Esophagus squamous epithelium (tissue), 5 donors: ENCODE data around the gene NUDT12. TPM values are rescaled to one million over a fixed set of nuclear protein-coding genes. Genes with fewer than 3 reads are reported as not detected.

Experiments used
- DNase-seq: peaks from one replicate; lab custom pipeline; 2025; lab: John Stamatoyannopoulos, UW
- H3K27ac ChIP-seq, 4 donors: fragments of 200-600 bp; sonication (generic); one replicate each; pipeline ENCODE4 v1.5.1; 2016 to 2019; ENCODE audit warnings: mild to moderate bottlenecking in 1 of 4
- H3K27me3 ChIP-seq, 4 donors: fragments of 200-600 bp; sonication (generic); 1 replicate in 3 of 4; 2 replicates in 1 of 4; pipeline versions ENCODE4 v1.5.1 to v1.6.0; 2017 to 2021; ENCODE audit warnings: antibody characterized with exemption in 1 of 4
- H3K36me3 ChIP-seq, 3 donors: fragments of 200-600 bp; sonication (generic); one replicate each; pipeline ENCODE4 v1.5.1; 2016 to 2019
- H3K4me1 ChIP-seq, 3 donors: fragments of 200-600 bp; sonication (generic); one replicate each; pipeline ENCODE4 v1.5.1; 2017 to 2019
- H3K4me3 ChIP-seq, 4 donors: fragments of 200-600 bp; sonication (generic); 1 replicate in 3 of 4; 2 replicates in 1 of 4; pipeline ENCODE4 v1.5.1; 2016 to 2019; ENCODE audit warnings: mild to moderate bottlenecking in 2 of 4, moderate library complexity in 1 of 4
- H3K9me3 ChIP-seq, 3 donors: fragments of 200-600 bp; sonication (generic); one replicate each; pipeline ENCODE4 v1.5.1; 2016 to 2019
- POLR2A ChIP-seq, 4 donors: fragments of 450-650 bp; IDR thresholded peaks; one replicate each; pipeline ENCODE4 v1.6.1; 2017; ENCODE audit warnings: antibody characterized with exemption in 4 of 4, mild to moderate bottlenecking in 4 of 4, moderate library complexity in 3 of 4
- WGBS, 2 donors: methylation state at CpG; one replicate each; pipeline ENCODE4 v1.1.5; 2018; 5-methylcytosine and 5-hydroxymethylcytosine counted together
- intact Hi-C: fragments of 100-400 bp; cut with DNase I; formaldehyde crosslinking; loops from one replicate; pipeline ENCODE4 v1.15.0; 2022
- total RNA-seq, 4 donors: library from RNA; depleted of rRNA; stranded (reverse); fragments of >200 nt; gene quantifications; one replicate each; pipeline ENCODE4 v1.1.0, GENCODE V29; 2016
- TF ChIP-seq, protein P1 (sequence below), 6 experiments: fragments of 450-650 bp in 4 of 6; fragments of 200-600 bp in 2 of 6; sonication (generic) in 2 of 6; IDR thresholded peaks; one replicate each; pipeline ENCODE4 v1.5.1; 2016 to 2019; ENCODE audit warnings: antibody characterized with exemption in 6 of 6, mild to moderate bottlenecking in 4 of 6, moderate library complexity in 4 of 6
- donor health status: DM: yes; HTN: yes; CAD: no.

NUDT12 gene
- total RNA-seq, 4 donors from 2014 or later, result 6.8 to 12.3 (median 9.9) TPM

DNA sequence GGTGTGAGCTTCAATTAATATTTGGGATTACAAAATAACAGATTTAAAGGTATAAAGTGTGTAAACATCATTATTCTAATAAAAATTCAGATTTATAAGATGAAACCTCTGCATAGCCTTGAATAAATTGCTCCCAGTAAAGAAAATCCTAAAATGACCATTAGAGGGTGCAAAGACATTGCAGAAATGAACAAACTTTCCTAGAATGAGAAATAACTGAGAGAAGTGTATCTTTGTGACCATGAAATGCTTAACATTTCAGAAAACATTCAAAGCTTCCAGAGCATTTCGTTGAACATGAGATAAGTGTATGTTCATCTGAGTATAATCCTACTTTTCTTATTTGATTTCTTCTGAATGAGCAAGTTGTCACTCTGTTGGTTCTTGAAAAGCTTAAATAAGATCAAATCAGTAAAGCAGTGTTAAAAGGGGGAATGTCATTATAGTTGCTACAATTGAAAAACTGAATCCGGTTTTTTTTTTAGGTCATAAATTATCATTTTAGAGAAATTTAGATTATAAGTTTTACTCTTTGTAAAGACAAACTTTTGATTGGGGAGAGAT, 24.7 kb upstream of the NUDT12 start:
- no peak overlapping the region for H3K4me3 ChIP-seq
- no peak overlapping the region for H3K27ac ChIP-seq
- intact Hi-C loops, result no loop called here
- no peaks in the 10 kb centered on the region for H3K36me3 ChIP-seq
- no peak for DNase-seq
- no peaks in the 10 kb centered on the region for H3K27me3 ChIP-seq
- no peaks in the 10 kb centered on the region for H3K9me3 ChIP-seq
- 20 to 29% methylated on average over 2 of the region's 2 CpGs for WGBS, 2 donors
- no peaks in the 10 kb centered on the region for H3K4me1 ChIP-seq
- no peak for TF ChIP-seq POLR2A (IDR thresholded peaks at IDR 0.05)
- TF ChIP-seq, protein P1, sequence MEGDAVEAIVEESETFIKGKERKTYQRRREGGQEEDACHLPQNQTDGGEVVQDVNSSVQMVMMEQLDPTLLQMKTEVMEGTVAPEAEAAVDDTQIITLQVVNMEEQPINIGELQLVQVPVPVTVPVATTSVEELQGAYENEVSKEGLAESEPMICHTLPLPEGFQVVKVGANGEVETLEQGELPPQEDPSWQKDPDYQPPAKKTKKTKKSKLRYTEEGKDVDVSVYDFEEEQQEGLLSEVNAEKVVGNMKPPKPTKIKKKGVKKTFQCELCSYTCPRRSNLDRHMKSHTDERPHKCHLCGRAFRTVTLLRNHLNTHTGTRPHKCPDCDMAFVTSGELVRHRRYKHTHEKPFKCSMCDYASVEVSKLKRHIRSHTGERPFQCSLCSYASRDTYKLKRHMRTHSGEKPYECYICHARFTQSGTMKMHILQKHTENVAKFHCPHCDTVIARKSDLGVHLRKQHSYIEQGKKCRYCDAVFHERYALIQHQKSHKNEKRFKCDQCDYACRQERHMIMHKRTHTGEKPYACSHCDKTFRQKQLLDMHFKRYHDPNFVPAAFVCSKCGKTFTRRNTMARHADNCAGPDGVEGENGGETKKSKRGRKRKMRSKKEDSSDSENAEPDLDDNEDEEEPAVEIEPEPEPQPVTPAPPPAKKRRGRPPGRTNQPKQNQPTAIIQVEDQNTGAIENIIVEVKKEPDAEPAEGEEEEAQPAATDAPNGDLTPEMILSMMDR (IDR thresholded peaks at IDR 0.05), result peak in 5 of 6 experiments; percentile 14 to 60 (median 37)

DNA sequence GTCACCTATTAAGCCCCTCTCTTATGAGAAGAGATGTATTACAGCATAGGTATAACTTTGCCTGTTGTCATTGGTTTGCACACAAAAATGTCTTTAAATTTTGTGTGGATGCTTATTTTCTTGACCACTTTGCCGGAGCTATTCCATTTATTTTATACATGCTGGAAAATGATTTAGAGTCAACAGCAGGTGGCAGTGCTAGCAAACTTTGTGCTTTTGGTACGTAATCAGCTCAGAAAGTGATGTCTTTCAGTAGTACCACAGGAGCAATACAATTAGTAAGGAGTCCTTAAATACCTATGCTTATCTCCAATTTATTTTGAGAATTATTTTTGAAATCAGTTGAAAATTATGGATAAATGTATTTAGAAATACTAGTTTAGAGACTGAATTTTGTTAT, 19.8 kb upstream of the NUDT12 start:
- no peaks in the 10 kb centered on the region for H3K4me1 ChIP-seq
- H3K4me3 ChIP-seq, result no peak overlapping the region
- no peak for DNase-seq
- H3K9me3 ChIP-seq, result no peaks in the 10 kb centered on the region
- no peak overlapping the region for H3K27ac ChIP-seq
- intact Hi-C loops, result loop anchor here (5.0 kb wide), 1 partner anchor 600 kb away; no protein-coding TSS in a partner anchor
- 7 to 11% methylated on average over 2 of the region's 2 CpGs for WGBS, 2 donors
- H3K36me3 ChIP-seq, result no peaks in the 10 kb centered on the region
- TF ChIP-seq, protein P1 (IDR thresholded peaks at IDR 0.05), result peak in 3 of 6 experiments; percentile 28 to 53 (median 40)
- no peak for TF ChIP-seq POLR2A (IDR thresholded peaks at IDR 0.05)
- H3K27me3 ChIP-seq, result peaks cover 0 to 3% (median 0%) of the 10 kb centered on the region in 4 donors

DNA sequence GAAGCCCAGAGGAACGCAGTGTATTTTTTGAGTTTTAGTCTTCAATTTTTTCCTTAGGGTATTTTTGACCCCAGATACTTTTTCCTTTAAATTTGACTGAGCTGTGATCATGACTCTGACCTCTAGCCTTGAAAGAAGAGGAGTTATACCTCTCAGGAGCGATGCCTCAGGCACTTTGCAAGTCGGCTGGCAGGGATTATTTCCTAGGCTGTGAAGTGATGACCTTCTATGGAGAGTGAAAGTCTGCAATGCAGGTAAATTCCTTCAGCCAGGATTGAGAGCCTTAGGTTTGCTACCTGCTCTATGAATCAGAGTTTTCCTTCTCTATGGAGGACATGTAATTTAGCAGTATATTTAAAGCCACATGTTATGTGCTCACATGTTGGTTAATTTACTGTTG, 10.8 kb upstream of the NUDT12 start:
- no peaks in the 10 kb centered on the region for H3K4me1 ChIP-seq
- H3K9me3 ChIP-seq, result no peaks in the 10 kb centered on the region
- WGBS, 2 donors, result 53 to 63% methylated on average over 3 of the region's 3 CpGs
- H3K36me3 ChIP-seq, result no peaks in the 10 kb centered on the region
- TF ChIP-seq, protein P1 (IDR thresholded peaks at IDR 0.05), result no peak
- TF ChIP-seq POLR2A (IDR thresholded peaks at IDR 0.05), result no peak
- DNase-seq, result no peak
- H3K27me3 ChIP-seq, result peaks cover 0 to 2% (median 0%) of the 10 kb centered on the region in 4 donors
- intact Hi-C loops, result no loop called here
- no peak overlapping the region for H3K27ac ChIP-seq
- no peak overlapping the region for H3K4me3 ChIP-seq

DNA sequence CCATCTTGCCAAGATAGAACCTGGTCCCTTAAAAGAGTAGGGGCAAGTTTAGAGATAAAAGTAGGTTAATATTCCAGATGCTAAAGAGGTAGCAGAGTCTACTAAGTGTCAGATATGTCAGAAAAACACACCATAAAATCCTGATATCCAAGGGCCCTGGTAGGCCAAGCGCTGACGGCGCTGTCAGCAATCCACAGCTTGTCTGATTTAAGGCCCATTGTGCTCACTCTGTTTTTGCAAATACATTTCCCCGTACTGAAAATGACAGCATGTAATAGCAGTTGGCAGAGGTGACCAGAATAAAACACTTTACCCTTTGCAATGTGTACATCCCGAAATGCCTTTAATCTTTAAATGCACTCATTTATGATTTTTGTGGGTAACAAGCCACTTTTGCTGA, 9.9 kb upstream of the NUDT12 start:
- no peaks in the 10 kb centered on the region for H3K4me1 ChIP-seq
- DNase-seq, result no peak
- no peaks in the 10 kb centered on the region for H3K36me3 ChIP-seq
- peaks cover 0 to 2% (median 0%) of the 10 kb centered on the region in 4 donors for H3K27me3 ChIP-seq
- no peak overlapping the region for H3K4me3 ChIP-seq
- H3K27ac ChIP-seq, result no peak overlapping the region
- TF ChIP-seq, protein P1 (IDR thresholded peaks at IDR 0.05), result no peak
- no peak for TF ChIP-seq POLR2A (IDR thresholded peaks at IDR 0.05)
- intact Hi-C loops, result no loop called here
- 81 to 86% methylated on average over 5 of the region's 5 CpGs for WGBS, 2 donors
- H3K9me3 ChIP-seq, result no peaks in the 10 kb centered on the region

DNA sequence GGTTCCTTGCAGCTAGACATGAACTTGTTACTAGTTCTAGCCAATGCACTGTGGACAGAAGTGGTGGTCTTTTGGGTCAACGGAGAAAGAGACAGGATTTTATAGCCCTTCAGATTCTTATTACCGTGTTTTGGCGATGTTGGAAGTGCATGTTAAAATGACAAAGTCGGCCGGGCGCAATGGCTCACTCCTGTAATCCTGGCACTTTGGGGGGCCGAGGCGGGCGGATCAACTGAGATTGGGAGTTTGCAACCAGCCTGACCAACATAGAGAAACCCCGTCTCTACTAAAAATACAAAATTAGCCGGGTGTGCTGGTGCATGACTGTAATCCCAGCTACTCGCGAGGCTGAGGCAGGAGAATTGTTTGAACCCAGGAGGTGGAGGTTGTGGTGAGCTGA, 9.1 kb upstream of the NUDT12 start:
- Histone ChIP-seq H3K27me3 (peaks cover 0 to 6% (median 0%) of the 10 kb centered on the region in 4 donors), H3K4me3 (no peak overlapping the region), H3K36me3 (no peaks in the 10 kb centered on the region), H3K27ac (no peak overlapping the region), H3K4me1 (no peaks in the 10 kb centered on the region), H3K9me3 (no peaks in the 10 kb centered on the region)
- intact Hi-C loops, result no loop called here
- WGBS, 2 donors, result 89 to 95% methylated on average over 12 to 13 of the region's 13 CpGs
- DNase-seq, result no peak
- TF ChIP-seq, protein P1 (IDR thresholded peaks at IDR 0.05), result no peak
- no peak for TF ChIP-seq POLR2A (IDR thresholded peaks at IDR 0.05)
